Measurements from ENCODE around the gene OR5AP2. TPM values are rescaled to one million over a fixed set of nuclear protein-coding genes. Genes with fewer than 3 reads are reported as not detected.
"Not testable (repeated sequence)": the region's sequence is repeated elsewhere in the genome, so short reads cannot be mapped to it uniquely, and the experiment has no call there.

The OR5AP2 gene
- not detected in 2 replicates for total RNA-seq
- long read RNA-seq, result 0 reads

DNA sequence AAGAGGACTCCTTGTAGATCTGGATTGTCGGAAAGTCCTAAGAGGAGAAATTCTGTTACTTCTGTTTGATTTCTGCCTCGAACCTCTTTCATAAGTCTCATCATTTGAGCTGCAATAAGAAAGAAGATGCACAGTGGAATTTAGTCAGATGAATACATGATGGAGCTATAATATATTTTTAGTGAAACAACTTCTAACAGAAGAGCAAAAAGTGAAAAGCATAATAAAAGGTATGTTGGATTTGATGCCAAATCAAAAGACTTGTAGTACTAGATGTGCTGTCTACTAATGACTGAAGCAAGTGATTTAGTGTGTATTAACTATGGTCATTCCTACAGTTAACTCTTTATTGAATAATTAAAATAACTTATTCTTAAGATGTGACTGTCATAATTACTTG is at the start of gene OR5AP2:
OR5AP2 (minus strand) TSS at position 101 of the 400 bp plus-strand sequence; CDS start at position 101, 0 bp downstream.
- Mint-ChIP-seq H3K4me1 (ENCODE audit: unreplicated experiment) (no peaks in the 10 kb centered on the region), H3K4me3 (ENCODE audit: unreplicated experiment) (no peak within 1 kb of the TSS), H3K27me3 (ENCODE audit: unreplicated experiment) (no peaks in the 10 kb centered on the region), H3K36me3 (ENCODE audit: unreplicated experiment) (no peaks in the 10 kb centered on the region), H3K27ac (ENCODE audit: unreplicated experiment) (no peak within 1 kb of the TSS), H3K9me3 (ENCODE audit: unreplicated experiment) (peaks cover 22% of the 10 kb centered on the region)
- TF ChIP-seq CTCF (IDR thresholded peaks at IDR 0.05), result no peak
- DNase-seq (ENCODE audit: extremely low spot score, unreplicated experiment), result no peak

DNA sequence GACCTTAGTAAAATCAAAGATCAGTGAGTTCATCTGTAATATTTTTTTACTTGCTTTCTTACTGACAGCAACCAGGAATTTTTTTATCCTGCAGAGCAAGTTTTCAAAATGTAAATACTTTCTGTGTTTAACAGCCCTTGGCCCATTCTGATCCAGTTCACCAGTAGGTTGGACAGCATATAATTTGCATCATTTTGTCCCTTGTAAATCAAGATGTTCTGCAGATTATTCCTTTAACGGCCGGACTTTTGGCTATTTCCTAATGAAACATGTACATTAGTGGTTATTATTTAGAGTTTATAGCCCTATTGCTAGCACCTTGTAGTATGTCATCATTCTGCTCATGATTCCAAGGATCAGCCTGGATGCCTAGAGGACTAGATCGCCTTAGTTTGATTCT is 48.9 kb upstream of the OR5AP2 start:
- not testable (repeated sequence) for H3K27ac Mint-ChIP-seq (ENCODE audit: unreplicated experiment); H3K36me3 Mint-ChIP-seq (ENCODE audit: unreplicated experiment); H3K4me3 Mint-ChIP-seq (ENCODE audit: unreplicated experiment); H3K9me3 Mint-ChIP-seq (ENCODE audit: unreplicated experiment); H3K27me3 Mint-ChIP-seq (ENCODE audit: unreplicated experiment); DNase-seq (ENCODE audit: extremely low spot score, unreplicated experiment); H3K4me1 Mint-ChIP-seq (ENCODE audit: unreplicated experiment)

- no peak overlapping the region for H3K4me3 Mint-ChIP-seq (ENCODE audit: unreplicated experiment)
- no peaks in the 10 kb centered on the region for H3K4me1 Mint-ChIP-seq (ENCODE audit: unreplicated experiment)
- peaks cover 5% of the 10 kb centered on the region for H3K9me3 Mint-ChIP-seq (ENCODE audit: unreplicated experiment)
- no peak for DNase-seq (ENCODE audit: extremely low spot score, unreplicated experiment)
- no peaks in the 10 kb centered on the region for H3K27me3 Mint-ChIP-seq (ENCODE audit: unreplicated experiment)
- no peak overlapping the region for H3K27ac Mint-ChIP-seq (ENCODE audit: unreplicated experiment)
- no peaks in the 10 kb centered on the region for H3K36me3 Mint-ChIP-seq (ENCODE audit: unreplicated experiment)
- no peak for TF ChIP-seq CTCF (IDR thresholded peaks at IDR 0.05)
These were observed 46.4 kb upstream of the OR5AP2 start for GRCh38 chr11:56688554-56689100.

- Mint-ChIP-seq H3K27ac (ENCODE audit: unreplicated experiment) (no peak overlapping the region), H3K4me1 (ENCODE audit: unreplicated experiment) (no peaks in the 10 kb centered on the region), H3K27me3 (ENCODE audit: unreplicated experiment) (no peaks in the 10 kb centered on the region), H3K9me3 (ENCODE audit: unreplicated experiment) (peaks cover 7% of the 10 kb centered on the region), H3K36me3 (ENCODE audit: unreplicated experiment) (no peaks in the 10 kb centered on the region), H3K4me3 (ENCODE audit: unreplicated experiment) (no peak overlapping the region)
- DNase-seq (ENCODE audit: extremely low spot score, unreplicated experiment), result no peak
- no peak for TF ChIP-seq CTCF (IDR thresholded peaks at IDR 0.05)
These were observed 28.7 kb upstream of the OR5AP2 start for GRCh38 chr11:56670984-56671383.

DNA sequence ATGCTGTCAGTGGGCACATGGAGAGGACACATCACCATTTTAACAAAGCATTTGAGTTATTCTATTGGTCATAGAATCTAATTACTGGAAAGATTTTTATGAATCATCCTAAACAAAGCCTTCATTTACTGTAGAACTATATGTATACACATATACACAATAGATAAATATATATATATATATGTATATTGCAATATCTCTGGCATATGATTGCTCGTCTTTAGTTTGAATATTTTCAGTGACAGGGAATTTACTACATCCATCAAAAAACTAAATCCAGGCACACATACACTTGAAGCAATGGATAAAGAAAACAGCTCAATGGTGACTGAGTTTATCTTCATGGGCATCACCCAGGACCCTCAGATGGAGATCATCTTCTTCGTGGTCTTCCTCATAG is 21.1 kb upstream of the OR5AP2 start, which contains the start of gene OR5AR1:
OR5AR1 (plus strand) TSS at position 301 of the 400 bp plus-strand sequence; CDS start at position 301, 0 bp downstream.
- H3K4me3 Mint-ChIP-seq (ENCODE audit: unreplicated experiment), result no peak within 1 kb of the TSS
- H3K4me1 Mint-ChIP-seq (ENCODE audit: unreplicated experiment), result no peaks in the 10 kb centered on the region
- no peak within 1 kb of the TSS for H3K27ac Mint-ChIP-seq (ENCODE audit: unreplicated experiment)
- TF ChIP-seq CTCF (IDR thresholded peaks at IDR 0.05), result no peak
- H3K36me3 Mint-ChIP-seq (ENCODE audit: unreplicated experiment), result no peaks in the 10 kb centered on the region
- no peak for DNase-seq (ENCODE audit: extremely low spot score, unreplicated experiment)
- H3K9me3 Mint-ChIP-seq (ENCODE audit: unreplicated experiment), result peaks cover 9% of the 10 kb centered on the region
- no peaks in the 10 kb centered on the region for H3K27me3 Mint-ChIP-seq (ENCODE audit: unreplicated experiment)
